Parathyroid adenoma (tissue), 2 donors: ENCODE measurements around the gene DNAH1.

Experiments used
- H2AFZ ChIP-seq: fragments of 300-600 bp; sonication (generic); one replicate; pipeline ENCODE4 v1.7.0; 2017; ENCODE audit warnings: antibody characterized with exemption, mild to moderate bottlenecking
- H3K27ac ChIP-seq: fragments of 300-600 bp; sonication (generic); one replicate; pipeline ENCODE4 v1.7.0; 2017
- H3K27me3 ChIP-seq: fragments of 300-600 bp; sonication (generic); one replicate; pipeline ENCODE4 v1.7.0; 2017; ENCODE audit warnings: low read length; ENCODE audit not compliant: control insufficient read depth, insufficient read depth
- H3K36me3 ChIP-seq: fragments of 300-600 bp; sonication (generic); one replicate; pipeline ENCODE4 v1.7.0; 2017; ENCODE audit warnings: low read length; ENCODE audit not compliant: control insufficient read depth, insufficient read depth
- H3K4me1 ChIP-seq: fragments of 300-600 bp; sonication (generic); one replicate; pipeline ENCODE4 v1.7.0; 2017; ENCODE audit warnings: control low read depth
- H3K4me2 ChIP-seq: fragments of 300-600 bp; sonication (generic); one replicate; pipeline ENCODE4 v1.7.0; 2017; ENCODE audit warnings: low read length
- H3K4me3 ChIP-seq: fragments of 300-600 bp; sonication (generic); one replicate; pipeline ENCODE4 v1.7.0; 2017; ENCODE audit warnings: low read depth, low read length
- H3K79me2 ChIP-seq: fragments of 300-600 bp; sonication (generic); one replicate; pipeline ENCODE4 v1.7.0; 2017; ENCODE audit warnings: control low read depth
- H3K9ac ChIP-seq: fragments of 300-600 bp; sonication (generic); one replicate; pipeline ENCODE4 v1.7.0; 2017; ENCODE audit warnings: mild to moderate bottlenecking
- H3K9me3 ChIP-seq: fragments of 300-600 bp; sonication (generic); one replicate; pipeline ENCODE4 v1.7.0; 2017; ENCODE audit warnings: low read length; ENCODE audit not compliant: control insufficient read depth
- TF ChIP-seq, protein P1 (sequence below): fragments of 300-600 bp; sonication (generic); IDR thresholded peaks from one replicate; pipeline ENCODE4 v1.7.0; 2017; ENCODE audit warnings: antibody characterized with exemption, mild to moderate bottlenecking
- donor health status: primary hyperparathyroidism.

DNAH1 gene

DNA sequence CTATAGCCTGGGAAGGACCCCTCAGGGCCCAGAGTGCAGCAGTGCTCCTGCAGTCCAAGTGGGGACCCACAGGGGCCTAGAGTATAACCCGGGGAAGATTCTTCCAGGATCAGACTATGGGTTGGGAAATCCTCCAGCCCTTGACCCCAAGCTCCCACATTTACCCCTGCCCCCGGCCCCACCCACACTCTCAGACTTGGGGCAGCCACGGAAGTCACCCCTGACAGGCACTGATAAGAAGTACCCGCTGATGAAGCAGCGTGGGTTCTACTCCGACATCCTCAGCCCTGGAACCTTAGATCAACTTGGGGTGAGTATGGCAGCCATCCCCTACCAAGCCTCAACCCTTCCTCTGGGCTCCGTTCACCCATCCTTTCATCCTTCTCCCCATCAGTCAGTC, 6.3 kb downstream of the DNAH1 start:
- no peak overlapping the region for H3K9ac ChIP-seq
- no peak overlapping the region for H3K4me2 ChIP-seq
- no peaks in the 10 kb centered on the region for H3K79me2 ChIP-seq
- H3K4me3 ChIP-seq: no peak overlapping the region
- no peaks in the 10 kb centered on the region for H3K9me3 ChIP-seq
- TF ChIP-seq, protein P1, sequence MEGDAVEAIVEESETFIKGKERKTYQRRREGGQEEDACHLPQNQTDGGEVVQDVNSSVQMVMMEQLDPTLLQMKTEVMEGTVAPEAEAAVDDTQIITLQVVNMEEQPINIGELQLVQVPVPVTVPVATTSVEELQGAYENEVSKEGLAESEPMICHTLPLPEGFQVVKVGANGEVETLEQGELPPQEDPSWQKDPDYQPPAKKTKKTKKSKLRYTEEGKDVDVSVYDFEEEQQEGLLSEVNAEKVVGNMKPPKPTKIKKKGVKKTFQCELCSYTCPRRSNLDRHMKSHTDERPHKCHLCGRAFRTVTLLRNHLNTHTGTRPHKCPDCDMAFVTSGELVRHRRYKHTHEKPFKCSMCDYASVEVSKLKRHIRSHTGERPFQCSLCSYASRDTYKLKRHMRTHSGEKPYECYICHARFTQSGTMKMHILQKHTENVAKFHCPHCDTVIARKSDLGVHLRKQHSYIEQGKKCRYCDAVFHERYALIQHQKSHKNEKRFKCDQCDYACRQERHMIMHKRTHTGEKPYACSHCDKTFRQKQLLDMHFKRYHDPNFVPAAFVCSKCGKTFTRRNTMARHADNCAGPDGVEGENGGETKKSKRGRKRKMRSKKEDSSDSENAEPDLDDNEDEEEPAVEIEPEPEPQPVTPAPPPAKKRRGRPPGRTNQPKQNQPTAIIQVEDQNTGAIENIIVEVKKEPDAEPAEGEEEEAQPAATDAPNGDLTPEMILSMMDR: no peak
- H3K4me1 ChIP-seq: no peaks in the 10 kb centered on the region
- no peak overlapping the region for H3K27ac ChIP-seq
- no peak overlapping the region for H2AFZ ChIP-seq
- H3K36me3 ChIP-seq: no peaks in the 10 kb centered on the region
- H3K27me3 ChIP-seq: no peaks in the 10 kb centered on the region

DNA sequence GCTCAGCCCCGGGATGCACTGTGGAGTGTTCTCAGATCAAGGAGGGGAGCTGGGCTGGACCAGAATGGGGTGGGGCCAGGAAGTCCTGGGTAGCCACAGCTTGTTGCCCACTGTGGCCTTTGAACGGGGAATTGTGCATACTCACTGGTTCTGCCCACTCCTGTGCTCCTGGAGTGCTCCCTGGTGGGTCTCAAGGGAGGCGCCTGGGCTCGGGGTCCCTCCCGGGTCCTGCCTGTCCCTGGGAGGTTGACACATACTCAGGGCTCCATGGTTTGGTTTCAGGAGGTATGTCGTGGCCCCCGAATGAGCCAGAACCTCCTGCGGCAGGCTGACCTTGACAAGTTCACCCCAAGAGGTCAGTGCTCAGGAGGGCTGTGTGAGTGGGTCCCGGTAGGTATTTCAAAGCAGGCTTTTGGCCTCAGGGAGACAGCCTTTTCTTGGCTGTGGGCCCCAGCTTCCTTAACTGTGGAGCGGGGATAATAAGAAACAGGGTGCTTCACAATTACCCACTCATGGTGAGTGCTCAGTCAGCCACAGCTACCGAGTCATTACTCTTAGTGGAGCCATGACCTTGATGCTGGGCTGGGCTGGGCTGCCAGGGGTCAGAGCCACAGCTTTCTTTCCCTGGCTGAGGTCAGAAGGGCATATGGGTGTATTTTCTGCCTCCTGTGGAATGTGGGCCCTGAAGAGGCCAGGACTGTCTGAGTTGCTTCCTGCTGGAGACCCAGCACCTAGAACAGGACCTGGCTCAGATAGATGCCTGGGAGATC, 7.6 kb downstream of the DNAH1 start:
- Histone ChIP-seq H3K9me3 (no peaks in the 10 kb centered on the region), H3K27ac (no peak overlapping the region), H3K4me3 (no peak overlapping the region), H3K79me2 (no peaks in the 10 kb centered on the region), H3K9ac (no peak overlapping the region), H3K27me3 (no peaks in the 10 kb centered on the region), H3K36me3 (no peaks in the 10 kb centered on the region), H3K4me1 (no peaks in the 10 kb centered on the region), H3K4me2 (no peak overlapping the region), H2AFZ (no peak overlapping the region)
- TF ChIP-seq, protein P1: no peak

DNA sequence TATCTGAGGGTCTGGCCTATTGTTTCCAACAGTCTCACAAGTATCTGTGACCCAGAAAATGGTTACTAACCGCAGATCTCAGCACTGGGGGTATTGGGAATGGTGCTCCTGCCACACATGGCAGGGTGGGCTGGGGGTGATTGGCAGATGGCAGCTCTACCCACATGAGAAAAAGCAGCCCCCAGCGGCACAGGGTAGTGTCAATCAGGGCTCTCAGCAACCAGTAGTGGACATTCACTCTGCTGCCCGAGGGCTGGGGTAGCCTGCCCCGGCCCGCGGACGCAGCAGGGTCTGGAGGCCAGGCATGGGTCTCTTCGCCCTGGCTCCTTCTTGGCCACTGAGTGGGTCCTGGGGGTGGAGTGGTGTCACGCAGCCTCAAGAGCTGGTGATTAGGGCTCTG, 8.6 kb downstream of the DNAH1 start:
- no peak overlapping the region for H3K9ac ChIP-seq

DNA sequence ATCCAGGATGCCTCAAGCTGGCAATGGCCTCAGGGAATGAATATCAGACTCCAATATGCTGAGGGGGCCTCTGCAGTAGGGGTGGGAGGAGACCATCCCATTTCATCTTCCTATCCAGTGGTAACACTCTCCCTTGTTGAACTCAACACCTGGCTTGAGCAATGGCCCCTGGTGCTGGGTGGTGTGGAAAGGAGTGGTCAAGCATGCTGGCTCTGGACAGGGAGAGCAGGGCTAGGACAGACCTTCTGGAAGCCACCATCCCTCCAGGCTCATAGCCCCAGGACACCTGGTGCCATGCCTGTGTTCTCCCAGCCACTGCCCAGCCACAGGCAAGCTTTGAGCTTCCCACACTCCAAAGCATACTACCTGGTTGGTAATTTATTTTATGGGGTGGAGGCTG, 9.6 kb downstream of the DNAH1 start:
- no peaks in the 10 kb centered on the region for H3K27me3 ChIP-seq
- H3K4me2 ChIP-seq: no peak overlapping the region
- no peak overlapping the region for H3K9ac ChIP-seq
- H3K27ac ChIP-seq: no peak overlapping the region
- TF ChIP-seq, protein P1: no peak
- no peaks in the 10 kb centered on the region for H3K36me3 ChIP-seq
- H3K9me3 ChIP-seq: no peaks in the 10 kb centered on the region
- H3K79me2 ChIP-seq: no peaks in the 10 kb centered on the region
- H3K4me3 ChIP-seq: no peak overlapping the region
- no peaks in the 10 kb centered on the region for H3K4me1 ChIP-seq
- H2AFZ ChIP-seq: no peak overlapping the region

More for the DNA sequence above, 8.6 kb downstream of the DNAH1 start:
- Histone ChIP-seq H3K27ac (no peak overlapping the region), H3K27me3 (no peaks in the 10 kb centered on the region), H2AFZ (no peak overlapping the region), H3K4me3 (no peak overlapping the region), H3K4me2 (no peak overlapping the region), H3K36me3 (no peaks in the 10 kb centered on the region), H3K9me3 (no peaks in the 10 kb centered on the region), H3K4me1 (no peaks in the 10 kb centered on the region), H3K79me2 (no peaks in the 10 kb centered on the region)
- TF ChIP-seq, protein P1: no peak

DNA sequence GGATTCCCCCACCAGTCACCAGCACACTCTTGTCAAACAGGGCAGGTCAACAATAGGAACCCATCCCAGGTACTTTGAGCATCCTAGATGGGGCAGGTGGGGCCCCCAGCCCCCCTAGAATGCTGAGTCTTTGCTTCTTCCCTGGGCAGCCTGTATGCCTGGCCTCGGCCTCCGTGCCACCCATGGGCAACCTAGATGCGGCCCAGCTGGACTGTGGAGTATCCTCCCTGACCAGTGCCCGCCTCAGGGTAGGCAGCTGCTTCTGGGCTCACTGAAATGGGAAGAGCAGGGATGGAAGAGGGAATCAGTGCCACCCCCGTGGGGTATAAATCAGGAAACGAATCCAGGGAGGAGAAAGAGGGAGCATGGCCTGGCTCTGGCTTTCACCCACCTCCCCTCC, 10.9 kb downstream of the DNAH1 start:
- Histone ChIP-seq H3K27me3 (no peaks in the 10 kb centered on the region), H3K4me2 (no peak overlapping the region), H3K36me3 (no peaks in the 10 kb centered on the region), H3K9ac (no peak overlapping the region), H3K27ac (no peak overlapping the region), H2AFZ (no peak overlapping the region), H3K4me3 (no peak overlapping the region), H3K9me3 (no peaks in the 10 kb centered on the region), H3K4me1 (no peaks in the 10 kb centered on the region), H3K79me2 (no peaks in the 10 kb centered on the region)
- TF ChIP-seq, protein P1: no peak
